ENCODE data around the gene NFATC2.

- TF ChIP-seq POLR2AphosphoS5 (IDR thresholded peaks at IDR 0.05) (no peak), CTCF (IDR thresholded peaks at IDR 0.05) (no peak), POLR2A (IDR thresholded peaks at IDR 0.05; ENCODE audit: low read depth) (no peak)
These were observed 123.3 kb downstream of the NFATC2 start for GRCh38 chr20:51419231-51419630.

Measured in esophagus muscularis mucosa (tissue), 3 donors.